ENCODE data around the gene DLEC1.

DLEC1 gene

DNA sequence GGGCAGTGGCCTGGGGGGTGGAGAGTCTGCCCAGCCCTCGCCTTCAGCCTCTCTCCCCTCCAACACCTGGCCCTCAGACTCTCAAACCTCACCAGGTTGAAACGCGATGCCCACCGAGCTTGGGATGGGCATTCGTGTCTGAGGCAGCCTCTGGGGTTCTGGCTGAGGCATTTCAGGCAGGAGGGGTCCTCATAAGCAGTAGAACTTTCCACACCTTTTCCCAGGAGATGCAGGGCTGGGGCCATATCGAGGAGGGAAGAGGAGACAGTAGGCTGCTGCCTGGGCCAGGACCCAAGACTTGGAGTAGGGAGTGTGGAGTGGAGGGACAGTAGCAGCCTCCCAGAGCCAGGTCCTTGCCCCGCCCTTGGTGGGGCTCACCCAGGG is 73.4 kb downstream of the DLEC1 start:
- ChIA-PET POLR2A (ENCODE audit: low non-redundant PET) (interaction anchor here (0.6 kb wide), 1 partner anchor 448 kb away, joined by 15 read pairs; no protein-coding TSS in a partner anchor), CTCF (no interaction called here)
- DNase-seq (ENCODE audit: low spot score): no peak
- H3K27ac ChIP-seq: no peak overlapping the region
- TF ChIP-seq, protein P1, sequence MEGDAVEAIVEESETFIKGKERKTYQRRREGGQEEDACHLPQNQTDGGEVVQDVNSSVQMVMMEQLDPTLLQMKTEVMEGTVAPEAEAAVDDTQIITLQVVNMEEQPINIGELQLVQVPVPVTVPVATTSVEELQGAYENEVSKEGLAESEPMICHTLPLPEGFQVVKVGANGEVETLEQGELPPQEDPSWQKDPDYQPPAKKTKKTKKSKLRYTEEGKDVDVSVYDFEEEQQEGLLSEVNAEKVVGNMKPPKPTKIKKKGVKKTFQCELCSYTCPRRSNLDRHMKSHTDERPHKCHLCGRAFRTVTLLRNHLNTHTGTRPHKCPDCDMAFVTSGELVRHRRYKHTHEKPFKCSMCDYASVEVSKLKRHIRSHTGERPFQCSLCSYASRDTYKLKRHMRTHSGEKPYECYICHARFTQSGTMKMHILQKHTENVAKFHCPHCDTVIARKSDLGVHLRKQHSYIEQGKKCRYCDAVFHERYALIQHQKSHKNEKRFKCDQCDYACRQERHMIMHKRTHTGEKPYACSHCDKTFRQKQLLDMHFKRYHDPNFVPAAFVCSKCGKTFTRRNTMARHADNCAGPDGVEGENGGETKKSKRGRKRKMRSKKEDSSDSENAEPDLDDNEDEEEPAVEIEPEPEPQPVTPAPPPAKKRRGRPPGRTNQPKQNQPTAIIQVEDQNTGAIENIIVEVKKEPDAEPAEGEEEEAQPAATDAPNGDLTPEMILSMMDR (conservative IDR thresholded peaks at IDR 0.05; ENCODE audit: low read depth): no peak

DNA sequence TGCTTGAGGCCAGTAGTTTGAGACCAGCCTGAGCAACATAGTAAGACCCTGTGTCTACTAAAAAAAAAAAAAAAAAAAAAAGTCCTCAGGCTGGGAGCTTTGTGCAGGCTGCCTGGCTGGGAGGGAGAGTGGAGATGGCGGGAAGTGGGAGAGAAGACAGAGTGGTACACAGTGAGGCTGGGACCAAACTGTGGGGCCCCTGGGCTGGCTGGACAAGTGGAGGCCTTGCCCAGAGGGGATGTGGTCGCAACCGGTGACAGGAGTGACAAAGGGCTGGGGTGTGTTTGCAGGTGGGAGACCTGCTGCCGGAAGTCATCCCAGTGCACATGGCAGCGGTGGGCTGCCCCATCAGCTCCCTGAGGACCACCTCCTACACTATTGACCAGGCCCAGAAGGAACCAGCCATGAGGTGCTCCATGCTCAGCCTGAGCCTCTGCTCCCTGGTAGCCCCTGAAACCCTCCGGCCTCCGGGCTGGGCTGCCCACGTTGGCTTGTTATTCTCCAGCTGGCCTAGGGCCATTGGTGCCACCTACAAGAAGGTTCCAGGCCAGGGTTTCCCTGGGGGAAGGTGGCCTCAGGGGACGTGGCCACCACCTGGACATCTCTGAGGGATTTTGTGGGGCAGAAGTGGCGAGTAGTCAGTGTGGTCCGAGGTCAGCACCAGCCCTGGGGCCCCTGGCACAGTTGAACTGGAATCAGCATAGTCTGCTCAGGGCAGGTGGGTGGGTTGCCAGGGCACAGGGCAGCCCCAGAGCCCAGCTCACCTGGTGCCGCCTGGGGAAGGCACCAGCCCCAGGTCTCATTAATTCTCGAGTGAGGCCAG is 75.3 kb downstream of the DLEC1 start:
- no peak overlapping the region for H3K27ac ChIP-seq
- DNase-seq (ENCODE audit: low spot score): no peak
- CTCF ChIA-PET: interaction anchor here (1.6 kb wide), 1 partner anchor 14 kb away, joined by 4 read pairs; no protein-coding TSS in a partner anchor
- TF ChIP-seq, protein P1 (conservative IDR thresholded peaks at IDR 0.05; ENCODE audit: low read depth): no peak
- POLR2A ChIA-PET (ENCODE audit: low non-redundant PET): no interaction called here

GRCh38 chr3:38114875-38115644 is 76.1 kb downstream of the DLEC1 start:
- TF ChIP-seq, protein P1 (conservative IDR thresholded peaks at IDR 0.05; ENCODE audit: low read depth): no peak
- DNase-seq (ENCODE audit: low spot score): no peak
- no peak overlapping the region for H3K27ac ChIP-seq
- ChIA-PET CTCF (interaction anchor here (1.6 kb wide), 1 partner anchor 13 kb away, joined by 4 read pairs; no protein-coding TSS in a partner anchor), POLR2A (ENCODE audit: low non-redundant PET) (no interaction called here)

DNA sequence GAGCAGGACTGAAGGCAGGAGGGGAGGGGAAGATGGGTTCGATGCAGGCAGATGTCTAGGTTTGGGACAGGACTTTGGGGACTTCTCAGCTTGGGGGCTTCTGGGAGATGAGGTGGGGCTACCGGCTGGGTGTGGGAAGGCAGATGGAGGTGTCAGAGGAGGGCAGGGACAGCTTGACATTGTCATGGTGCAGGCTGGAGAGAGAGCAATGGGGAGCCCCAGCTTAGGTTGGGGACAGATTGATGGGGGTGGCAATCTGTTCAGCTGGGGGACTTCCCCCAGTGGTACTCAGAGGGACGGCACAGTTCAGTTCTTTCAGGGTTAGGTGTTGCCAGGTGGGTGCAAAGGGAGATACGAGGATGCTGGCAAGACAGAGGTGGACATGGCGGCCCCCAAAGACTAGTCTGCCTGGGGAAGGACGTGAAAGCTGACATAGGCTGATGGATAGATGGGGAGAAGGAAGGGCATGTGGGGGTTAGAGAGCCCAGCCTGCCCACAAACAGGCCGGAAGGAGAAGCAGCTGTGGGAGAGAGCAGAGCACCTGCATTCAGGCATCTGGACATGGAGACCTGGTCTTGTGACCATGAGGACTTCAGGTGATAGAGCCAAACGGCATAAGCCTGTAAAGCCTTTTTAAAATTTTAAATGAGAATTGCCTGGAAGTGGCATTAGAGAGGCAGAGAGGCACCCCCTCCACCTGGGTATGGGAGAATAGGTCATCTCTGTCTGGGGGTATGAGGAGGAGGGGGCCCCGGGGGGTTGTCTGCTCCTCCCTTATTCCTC is 76.8 kb downstream of the DLEC1 start:
- POLR2A ChIA-PET (ENCODE audit: low non-redundant PET): no interaction called here
- TF ChIP-seq, protein P1 (conservative IDR thresholded peaks at IDR 0.05; ENCODE audit: low read depth): no peak
- CTCF ChIA-PET: interaction anchor here (1.6 kb wide), 2 partner anchors 12 to 112 kb away, joined by 4 to 5 read pairs; no protein-coding TSS in a partner anchor
- H3K27ac ChIP-seq: no peak overlapping the region
- no peak for DNase-seq (ENCODE audit: low spot score)

DNA sequence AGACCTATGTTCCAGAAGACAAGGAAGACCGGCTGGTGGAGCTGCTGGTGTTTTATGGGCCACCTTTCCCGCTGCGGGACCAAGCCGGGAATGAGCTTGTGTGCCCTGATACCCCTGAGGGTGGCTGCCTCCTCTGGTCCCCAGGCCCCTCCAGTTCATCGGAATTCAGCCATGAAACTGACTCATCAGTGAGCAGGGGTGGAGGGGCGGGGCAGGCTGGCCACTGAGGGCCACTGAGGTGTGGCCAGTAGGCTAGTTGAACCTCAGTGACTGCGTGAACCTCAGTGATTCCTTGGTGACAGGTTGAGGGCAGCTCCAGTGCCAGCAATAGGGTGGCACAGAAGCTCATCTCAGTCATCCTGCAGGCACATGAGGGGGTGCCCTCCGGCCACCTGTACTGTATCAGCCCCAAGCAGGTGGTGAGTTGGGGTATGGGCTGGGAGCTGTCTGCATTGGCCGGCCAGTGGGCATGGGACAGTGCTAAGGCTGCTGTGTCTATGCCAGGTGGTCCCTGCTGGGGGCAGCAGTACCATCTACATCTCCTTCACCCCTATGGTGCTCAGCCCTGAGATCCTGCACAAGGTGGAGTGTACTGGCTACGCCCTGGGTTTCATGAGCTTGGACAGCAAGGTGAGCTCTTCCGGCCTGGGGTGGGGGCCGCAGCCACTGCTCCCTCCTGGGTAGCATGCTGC is 77.6 kb downstream of the DLEC1 start:
- CTCF ChIA-PET: interaction anchor here (0.6 to 1.6 kb wide), 4 partner anchors 97 to 131 kb away, joined by 4 to 5 read pairs (median 4); no protein-coding TSS in a partner anchor

More for the DNA sequence above, 77.6 kb downstream of the DLEC1 start:
- H3K27ac ChIP-seq: no peak overlapping the region
- TF ChIP-seq, protein P1 (conservative IDR thresholded peaks at IDR 0.05; ENCODE audit: low read depth): no peak
- no peak for DNase-seq (ENCODE audit: low spot score)
- POLR2A ChIA-PET (ENCODE audit: low non-redundant PET): no interaction called here

All from RWPE1 (cell line).